ENCODE data around the gene MAP3K13.

The MAP3K13 gene

DNA sequence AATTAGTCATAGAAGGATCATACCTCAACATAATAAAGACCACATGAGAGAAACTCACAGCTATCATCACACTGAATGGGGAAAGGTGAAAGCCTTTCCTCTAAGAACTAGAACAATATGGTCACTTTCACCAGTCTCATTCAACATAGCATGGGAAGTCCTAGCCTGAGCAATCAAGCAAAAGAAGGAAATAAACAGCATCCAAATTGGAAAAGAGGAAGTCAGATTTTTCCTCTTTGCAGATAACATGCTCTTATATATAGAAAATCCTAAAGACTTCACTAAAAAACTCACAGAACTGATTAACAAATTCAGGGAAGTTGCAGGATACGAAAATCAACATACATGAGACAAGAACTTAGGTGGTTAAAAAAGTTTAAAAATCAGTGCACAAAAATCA lies 24.7 kb downstream of the MAP3K13 start:
- no peak for DNase-seq (ENCODE audit: extremely low spot score)
- TF ChIP-seq CTCF (IDR thresholded peaks at IDR 0.05; ENCODE audit: control extremely low read depth, extremely low read depth, low read depth, missing control alignments): no peak
- ChIA-PET POLR2A (no interaction called here), CTCF (no interaction called here)

DNA sequence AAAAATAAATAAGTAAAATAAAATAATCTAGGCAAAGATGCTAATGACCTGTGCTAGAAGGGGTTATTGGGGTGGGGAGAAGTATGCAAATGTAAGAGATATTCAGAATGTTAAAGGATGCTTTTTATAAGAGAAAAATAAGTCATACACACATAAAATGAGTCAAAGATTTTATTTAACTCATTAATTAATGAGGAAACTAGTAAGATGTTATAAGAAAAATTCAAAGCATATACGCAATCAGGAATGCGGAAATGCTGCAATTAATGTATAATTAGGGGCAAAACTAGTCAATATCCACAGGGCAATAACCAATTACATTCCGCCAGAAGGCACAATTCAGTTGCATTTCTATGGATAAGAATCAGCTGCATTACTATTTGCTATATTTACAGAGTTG lies 30.1 kb downstream of the MAP3K13 start:
- ChIA-PET CTCF (no interaction called here), POLR2A (no interaction called here)
- DNase-seq (ENCODE audit: extremely low spot score): no peak
- TF ChIP-seq CTCF (IDR thresholded peaks at IDR 0.05; ENCODE audit: control extremely low read depth, extremely low read depth, low read depth, missing control alignments): no peak

DNA sequence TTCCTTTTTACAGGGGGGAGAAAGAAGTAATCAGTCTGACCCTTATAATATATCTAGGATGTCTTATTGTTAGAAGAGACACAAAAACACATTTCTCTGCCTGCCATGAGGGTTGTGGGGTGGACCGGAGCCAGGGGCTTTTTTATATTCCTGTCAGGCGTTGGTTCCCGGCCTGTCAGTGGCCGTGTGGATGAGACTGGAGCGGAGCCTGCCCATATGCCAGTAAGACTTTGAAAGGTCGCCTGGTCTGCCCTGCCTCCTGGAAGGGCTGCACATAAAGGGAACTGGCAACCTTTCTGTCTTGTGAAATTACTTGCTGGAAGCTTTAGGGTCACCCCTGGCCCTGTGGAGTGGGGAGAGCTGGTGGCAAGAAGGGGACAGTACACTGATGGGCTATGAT lies 34.7 kb downstream of the MAP3K13 start:
- ChIA-PET CTCF (no interaction called here), POLR2A (no interaction called here)
- no peak for TF ChIP-seq CTCF (IDR thresholded peaks at IDR 0.05; ENCODE audit: control extremely low read depth, extremely low read depth, low read depth, missing control alignments)
- no peak for DNase-seq (ENCODE audit: extremely low spot score)

GRCh38 chr3:185399737-185400667 lies 37.1 kb downstream of the MAP3K13 start:
- ChIA-PET POLR2A (interaction anchor here (1.0 kb wide), 1 partner anchor 10 kb away, joined by 3 read pairs; no protein-coding TSS in a partner anchor), CTCF (interaction anchor here (1.0 to 1.3 kb wide), 3 partner anchors 13 to 175 kb away, joined by 3 read pairs; no protein-coding TSS in a partner anchor)
- no peak for TF ChIP-seq CTCF (IDR thresholded peaks at IDR 0.05; ENCODE audit: control extremely low read depth, extremely low read depth, low read depth, missing control alignments)
- DNase-seq (ENCODE audit: extremely low spot score): no peak

DNA sequence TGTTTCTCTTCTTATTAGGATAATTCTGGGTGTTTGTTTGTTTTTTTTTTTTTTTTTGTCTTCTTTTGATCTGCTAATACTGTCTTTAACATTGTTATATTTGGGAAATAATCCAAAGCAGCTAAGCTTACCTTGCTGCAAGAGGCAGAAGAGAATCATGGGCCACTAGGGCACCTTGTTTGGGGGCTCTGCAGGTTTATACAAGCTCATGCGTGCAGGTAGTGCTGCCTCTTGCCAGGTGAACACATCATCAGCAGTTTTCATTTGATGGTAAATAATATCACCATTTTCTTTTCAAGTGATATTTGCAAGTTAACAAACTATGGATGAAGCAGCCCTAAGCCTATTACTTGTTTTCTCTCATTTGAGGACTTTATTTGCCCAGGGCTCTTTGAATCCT lies 37.9 kb downstream of the MAP3K13 start:
- TF ChIP-seq CTCF (IDR thresholded peaks at IDR 0.05; ENCODE audit: control extremely low read depth, extremely low read depth, low read depth, missing control alignments): no peak
- no peak for DNase-seq (ENCODE audit: extremely low spot score)
- ChIA-PET CTCF (interaction anchor here (1.2 kb wide), 1 partner anchor 173 kb away, joined by 3 read pairs; no protein-coding TSS in a partner anchor), POLR2A (no interaction called here)

- no peak for DNase-seq (ENCODE audit: extremely low spot score)
- no peak for TF ChIP-seq CTCF (IDR thresholded peaks at IDR 0.05; ENCODE audit: control extremely low read depth, extremely low read depth, low read depth, missing control alignments)
- POLR2A ChIA-PET: no interaction called here
- CTCF ChIA-PET: no interaction called here
Observed at GRCh38 chr3:185401319-185401955, 38.5 kb downstream of the MAP3K13 start.

Data from GM10248 (cell line).